OCI-LY1 (cell line): Measurements from ENCODE around the gene HCST.

Experiments
- H2AFZ ChIP-seq: fragments of 200-600 bp; sonication (generic), shearing (Covaris generic); 2 replicates; pipeline ENCODE4 v1.6.0; 2014; ENCODE audit warnings: antibody characterized with exemption, mild to moderate bottlenecking, low read length
- H3F3A ChIP-seq: fragments of 200-600 bp; sonication (generic), shearing (Covaris generic); 2 replicates; pipeline ENCODE4 v1.6.0; 2014; ENCODE audit warnings: mild to moderate bottlenecking, antibody characterized with exemption, low read length, moderate library complexity; ENCODE audit not compliant: insufficient read depth
- H3K27ac ChIP-seq: fragments of 200-600 bp; sonication (generic); 2 replicates; pipeline ENCODE4 v1.5.1; 2014; ENCODE audit warnings: low read length, mixed run types, mild to moderate bottlenecking, low read depth; ENCODE audit not compliant: poor library complexity, severe bottlenecking
- H3K27me3 ChIP-seq: fragments of 200-600 bp; sonication (generic); 2 replicates; pipeline ENCODE4 v1.6.0; 2014; ENCODE audit warnings: antibody characterized with exemption, mild to moderate bottlenecking, low read length, moderate library complexity; ENCODE audit not compliant: insufficient read depth
- H3K36me3 ChIP-seq: fragments of 200-600 bp; sonication (generic); 2 replicates; pipeline ENCODE4 v1.6.1; 2014; ENCODE audit warnings: mild to moderate bottlenecking, antibody characterized with exemption, low read length, moderate library complexity, mixed read lengths; ENCODE audit not compliant: insufficient read depth
- H3K4me1 ChIP-seq: fragments of 200-600 bp; sonication (generic); 2 replicates; pipeline ENCODE4 v1.5.1; 2014; ENCODE audit warnings: mild to moderate bottlenecking, low read length, moderate library complexity; ENCODE audit not compliant: insufficient read depth, severe bottlenecking
- H3K4me2 ChIP-seq: fragments of 200-600 bp; sonication (generic), shearing (Covaris generic); 2 replicates; pipeline ENCODE4 v1.6.1; 2014; ENCODE audit warnings: low read length
- H3K4me3 ChIP-seq: fragments of 200-600 bp; sonication (generic); 2 replicates; pipeline ENCODE4 v1.5.1; 2014; ENCODE audit warnings: low read length, low read depth, mild to moderate bottlenecking, mixed read lengths; ENCODE audit not compliant: poor library complexity, severe bottlenecking
- H3K79me2 ChIP-seq: fragments of 200-600 bp; shearing (Covaris generic); 2 replicates; pipeline ENCODE4 v1.6.1; 2016; ENCODE audit warnings: mixed run types, low read length, mixed read lengths; ENCODE audit not compliant: insufficient read depth
- H3K9ac ChIP-seq: fragments of 200-600 bp; sonication (generic), shearing (Covaris generic); 2 replicates; pipeline ENCODE4 v1.6.1; 2014; ENCODE audit warnings: mild to moderate bottlenecking, low read length, mixed read lengths
- H3K9me2 ChIP-seq: fragments of 200-600 bp; sonication (generic), shearing (Covaris generic); 2 replicates; pipeline ENCODE4 v1.6.1; 2014; ENCODE audit warnings: low read depth, mild to moderate bottlenecking, low read length, mixed read lengths
- H3K9me3 ChIP-seq: fragments of 200-600 bp; shearing (Covaris generic); 2 replicates; pipeline ENCODE4 v1.6.1; 2014; ENCODE audit warnings: low read length, mixed read lengths
- H4K20me1 ChIP-seq: fragments of 200-600 bp; sonication (generic), shearing (Covaris generic); 2 replicates; pipeline ENCODE4 v1.6.0; 2016; ENCODE audit warnings: mild to moderate bottlenecking, low read length; ENCODE audit not compliant: insufficient read depth
- EZH2 ChIP-seq: fragments of 200-600 bp; sonication (generic), shearing (Covaris generic); IDR thresholded peaks from 2 replicates; pipeline ENCODE4 v1.8.0; 2017; ENCODE audit warnings: borderline replicate concordance, mixed run types, mild to moderate bottlenecking, antibody characterized with exemption, low read length, moderate library complexity, mixed read lengths
- TF ChIP-seq, protein P1 (sequence below): fragments of 200-600 bp; sonication (generic), shearing (Covaris generic); IDR thresholded peaks from 2 replicates; pipeline ENCODE4 v1.5.1; 2017; ENCODE audit warnings: mild to moderate bottlenecking, antibody characterized with exemption, low read length, moderate library complexity, mixed read lengths

HCST gene

DNA sequence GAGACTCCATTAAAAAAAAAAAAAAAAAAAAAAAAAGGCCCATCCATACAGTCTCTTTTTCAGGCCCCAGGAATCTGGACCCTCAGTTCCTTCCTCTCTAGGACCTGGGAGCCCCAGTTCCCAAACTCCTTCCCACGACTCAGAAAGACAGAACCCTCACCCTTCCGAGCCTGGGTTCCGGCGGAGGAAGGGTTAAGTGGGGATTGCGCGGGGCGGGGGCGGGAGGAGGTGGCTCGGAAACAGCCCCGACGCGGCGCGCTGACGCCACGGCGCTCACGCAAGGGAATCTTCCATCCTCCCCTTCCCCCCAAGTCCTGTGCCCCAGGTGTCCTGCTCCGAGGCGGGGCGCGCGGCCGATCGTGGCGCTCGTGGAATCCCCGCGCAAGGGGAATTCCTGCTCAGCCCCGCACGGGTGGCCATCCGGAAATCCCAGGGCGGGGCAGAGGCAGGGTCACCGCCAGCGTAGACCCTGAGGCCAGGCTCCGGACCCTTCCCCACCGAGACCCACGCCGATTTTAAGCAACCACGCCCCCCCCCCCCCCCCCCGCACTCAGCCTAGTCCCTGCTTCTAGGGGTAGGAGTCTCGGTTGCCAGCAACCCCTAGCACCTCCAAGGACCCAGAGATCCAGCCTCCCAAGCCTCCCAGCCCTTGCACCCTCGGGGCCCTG, 2.6 kb upstream of the HCST start:
- peaks cover 39% of the 10 kb centered on the region for H3K4me1 ChIP-seq
- H3K36me3 ChIP-seq, result peaks cover 35% of the 10 kb centered on the region
- H3K4me2 ChIP-seq, result peak overlapping the region; percentile 75
- no peak overlapping the region for H2AFZ ChIP-seq
- peak overlapping the region; percentile 82 for H3K9ac ChIP-seq
- peak overlapping the region; percentile 90 for H3K27ac ChIP-seq
- no peaks in the 10 kb centered on the region for H3K9me2 ChIP-seq
- peak overlapping the region; percentile 76 for H3K4me3 ChIP-seq
- H3K27me3 ChIP-seq, result no peaks in the 10 kb centered on the region
- H4K20me1 ChIP-seq, result no peaks in the 10 kb centered on the region
- no peaks in the 10 kb centered on the region for H3F3A ChIP-seq
- no peaks in the 10 kb centered on the region for H3K9me3 ChIP-seq
- TF ChIP-seq EZH2, result no peak
- TF ChIP-seq, protein P1, sequence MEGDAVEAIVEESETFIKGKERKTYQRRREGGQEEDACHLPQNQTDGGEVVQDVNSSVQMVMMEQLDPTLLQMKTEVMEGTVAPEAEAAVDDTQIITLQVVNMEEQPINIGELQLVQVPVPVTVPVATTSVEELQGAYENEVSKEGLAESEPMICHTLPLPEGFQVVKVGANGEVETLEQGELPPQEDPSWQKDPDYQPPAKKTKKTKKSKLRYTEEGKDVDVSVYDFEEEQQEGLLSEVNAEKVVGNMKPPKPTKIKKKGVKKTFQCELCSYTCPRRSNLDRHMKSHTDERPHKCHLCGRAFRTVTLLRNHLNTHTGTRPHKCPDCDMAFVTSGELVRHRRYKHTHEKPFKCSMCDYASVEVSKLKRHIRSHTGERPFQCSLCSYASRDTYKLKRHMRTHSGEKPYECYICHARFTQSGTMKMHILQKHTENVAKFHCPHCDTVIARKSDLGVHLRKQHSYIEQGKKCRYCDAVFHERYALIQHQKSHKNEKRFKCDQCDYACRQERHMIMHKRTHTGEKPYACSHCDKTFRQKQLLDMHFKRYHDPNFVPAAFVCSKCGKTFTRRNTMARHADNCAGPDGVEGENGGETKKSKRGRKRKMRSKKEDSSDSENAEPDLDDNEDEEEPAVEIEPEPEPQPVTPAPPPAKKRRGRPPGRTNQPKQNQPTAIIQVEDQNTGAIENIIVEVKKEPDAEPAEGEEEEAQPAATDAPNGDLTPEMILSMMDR, result no peak
- 0 out of 2 replicates have a peak, but pooled peaks cover 3% of the 10 kb centered on the region for H3K79me2 ChIP-seq

DNA sequence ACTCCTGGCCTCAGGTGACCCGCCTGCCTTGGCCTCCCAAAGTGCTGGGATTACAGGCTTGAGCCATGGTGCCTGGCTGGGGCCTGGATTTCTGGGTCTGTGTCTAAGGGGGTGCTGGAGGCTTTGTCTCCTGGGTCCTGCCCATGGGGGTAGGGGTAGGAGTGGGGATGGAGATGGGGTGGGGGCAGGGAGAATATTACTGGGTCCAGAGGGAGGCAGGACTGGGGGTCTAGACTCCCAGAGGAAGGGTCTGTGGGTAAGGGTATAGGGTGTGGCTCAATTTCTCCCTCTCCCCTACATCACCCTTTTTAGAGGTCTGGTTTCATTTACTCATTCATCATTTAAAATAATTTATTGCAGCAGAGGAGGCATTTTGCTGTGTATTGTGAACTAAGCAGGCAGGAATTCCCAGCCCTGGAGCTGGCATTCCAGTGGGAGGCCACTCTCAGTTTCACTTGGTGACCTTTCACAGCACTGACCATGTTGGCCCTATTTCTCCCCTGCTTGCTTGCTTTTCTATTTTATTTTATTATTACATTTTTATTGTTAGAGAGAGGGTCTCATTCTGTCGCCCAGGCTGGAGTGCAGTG, 1.2 kb upstream of the HCST start:
- Histone ChIP-seq H3K4me3 (peak overlapping the region; percentile 76), H3K9me3 (no peaks in the 10 kb centered on the region), H3K4me2 (peak overlapping the region; percentile 92; the same call in 1 of the 2 replicates), H4K20me1 (no peaks in the 10 kb centered on the region), H3K79me2 (0 out of 2 replicates have a peak, but pooled peaks cover 3% of the 10 kb centered on the region), H3F3A (no peaks in the 10 kb centered on the region), H3K27me3 (no peaks in the 10 kb centered on the region), H2AFZ (no peak overlapping the region), H3K4me1 (peaks cover 39% of the 10 kb centered on the region), H3K27ac (peak overlapping the region; percentile 90), H3K36me3 (peaks cover 25% of the 10 kb centered on the region), H3K9ac (no peak overlapping the region; the same call in 1 of the 2 replicates), H3K9me2 (no peaks in the 10 kb centered on the region)
- TF ChIP-seq, protein P1, result no peak
- TF ChIP-seq EZH2, result no peak

DNA sequence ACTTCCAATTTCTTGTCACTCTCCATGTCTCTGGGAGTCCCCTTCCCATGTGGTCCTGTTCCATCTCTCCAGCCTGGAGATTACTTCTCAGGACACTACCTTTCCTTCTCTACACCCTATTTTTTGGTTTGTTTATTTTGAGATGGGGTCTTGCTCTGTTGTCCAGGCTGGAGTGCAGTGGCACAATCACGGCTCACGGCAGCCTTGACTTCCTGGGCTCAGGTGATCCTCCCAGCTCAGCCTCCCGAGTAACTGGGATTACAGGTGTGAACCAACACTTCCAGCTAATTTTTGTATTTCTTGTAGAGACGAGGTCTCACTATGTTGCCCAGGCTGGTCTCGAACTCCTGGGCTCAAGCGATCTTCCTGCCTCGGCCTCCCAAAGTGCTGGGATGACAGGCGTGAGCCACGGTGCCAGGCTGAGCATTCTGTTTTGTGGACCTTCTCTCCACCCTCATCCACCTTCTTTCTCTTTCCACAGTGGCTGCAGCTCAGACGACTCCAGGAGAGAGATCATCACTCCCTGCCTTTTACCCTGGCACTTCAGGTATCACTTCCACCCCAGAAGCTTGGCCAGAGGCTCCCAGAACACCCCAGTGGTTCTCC, 644 bp downstream of the HCST start:
- Histone ChIP-seq H3K36me3 (peaks cover 7% of the 10 kb centered on the region; the same call in 1 of the 2 replicates), H3K9ac (peak overlapping the region; percentile 83), H3K27ac (peak overlapping the region; percentile 90)

More for the DNA sequence above, 644 bp downstream of the HCST start:
- peak overlapping the region; percentile 92 for H3K4me2 ChIP-seq
- peaks cover 39% of the 10 kb centered on the region for H3K4me1 ChIP-seq
- H3K4me3 ChIP-seq, result peak overlapping the region; percentile 71
- no peak for TF ChIP-seq EZH2
- TF ChIP-seq, protein P1, result no peak
- no peaks in the 10 kb centered on the region for H3K9me3 ChIP-seq
- no peaks in the 10 kb centered on the region for H3K9me2 ChIP-seq
- no peaks in the 10 kb centered on the region for H3K27me3 ChIP-seq
- no peaks in the 10 kb centered on the region for H4K20me1 ChIP-seq
- H3K79me2 ChIP-seq, result 0 out of 2 replicates have a peak, but pooled peaks cover 3% of the 10 kb centered on the region
- H3F3A ChIP-seq, result no peaks in the 10 kb centered on the region
- no peak overlapping the region for H2AFZ ChIP-seq
